HEK293T (cell line): ENCODE results near the gene PAPLN.

ENCODE experiments used
- CTCF ChIA-PET: fragments of 350-600 bp; formaldehyde crosslinking; extraction: SDS; loops from one replicate; lab custom pipeline; 2021; ENCODE audit warnings: antibody characterized with exemption, inconsistent platforms; lab: Yijun Ruan, JAX
- POLR2A ChIA-PET: fragments of 350-600 bp; formaldehyde crosslinking; extraction: SDS; loops from one replicate; lab custom pipeline; 2020; ENCODE audit warnings: antibody characterized with exemption, inconsistent platforms; lab: Yijun Ruan, JAX
- DNase-seq: peaks from one replicate; pipeline ENCODE4 v3.0.0; 2012; ENCODE audit warnings: mixed read lengths; ENCODE audit errors: extremely low spot score
- ARNT ChIP-seq: fragments of 450-650 bp; IDR thresholded peaks from 2 replicates; pipeline ENCODE4 v1.6.1; 2017; ENCODE audit warnings: mild to moderate bottlenecking
- BHLHE40 ChIP-seq: fragments of 450-650 bp; IDR thresholded peaks from 2 replicates; pipeline ENCODE4 v1.6.1; 2016; ENCODE audit warnings: mild to moderate bottlenecking, moderate library complexity, borderline replicate concordance
- CTBP1 ChIP-seq: fragments of 450-650 bp; IDR thresholded peaks from 2 replicates; pipeline ENCODE4 v1.6.1; 2016; ENCODE audit warnings: borderline replicate concordance
- ELF4 ChIP-seq: fragments of 450-650 bp; IDR thresholded peaks from 2 replicates; pipeline ENCODE4 v1.6.1; 2017; ENCODE audit warnings: antibody characterized with exemption
- FOXA1 ChIP-seq: fragments of 450-650 bp; IDR thresholded peaks from 2 replicates; pipeline ENCODE4 v1.6.1; 2016; ENCODE audit warnings: mild to moderate bottlenecking
- FOXK2 ChIP-seq: fragments of 450-650 bp; IDR thresholded peaks from 2 replicates; pipeline ENCODE4 v1.6.1; 2016; ENCODE audit warnings: mild to moderate bottlenecking
- FOXM1 ChIP-seq: fragments of 450-650 bp; IDR thresholded peaks from 2 replicates; pipeline ENCODE4 v1.6.1; 2017; ENCODE audit warnings: mild to moderate bottlenecking, borderline replicate concordance
- HDGF ChIP-seq: fragments of 450-650 bp; IDR thresholded peaks from 2 replicates; pipeline ENCODE4 v1.6.1; 2017; ENCODE audit warnings: antibody characterized with exemption, borderline replicate concordance
- L3MBTL2 ChIP-seq: fragments of 450-650 bp; conservative IDR thresholded peaks from 2 replicates; pipeline ENCODE4 v1.6.1; 2016; ENCODE audit warnings: mild to moderate bottlenecking
- LEF1 ChIP-seq: fragments of 450-650 bp; IDR thresholded peaks from 2 replicates; pipeline ENCODE4 v1.6.1; 2017; ENCODE audit warnings: mild to moderate bottlenecking, borderline replicate concordance
- NFRKB ChIP-seq: fragments of 450-650 bp; IDR thresholded peaks from 2 replicates; pipeline ENCODE4 v1.6.1; 2016; ENCODE audit warnings: mild to moderate bottlenecking, moderate library complexity
- SP1 ChIP-seq: fragments of 450-650 bp; IDR thresholded peaks from 2 replicates; pipeline ENCODE4 v1.6.1; 2017
- SUZ12 ChIP-seq: fragments of 450-650 bp; IDR thresholded peaks from 2 replicates; pipeline ENCODE4 v1.6.1; 2016; ENCODE audit warnings: mild to moderate bottlenecking
- TARDBP ChIP-seq: fragments of 450-650 bp; IDR thresholded peaks from 2 replicates; pipeline ENCODE4 v1.6.1; 2016
- ZNF384 ChIP-seq: fragments of 450-650 bp; IDR thresholded peaks from 2 replicates; pipeline ENCODE4 v1.6.1; 2016
- TF ChIP-seq, protein P1 (sequence below): fragments of 450-650 bp; IDR thresholded peaks from 2 replicates; pipeline ENCODE4 v1.6.1; 2016

PAPLN gene

DNA sequence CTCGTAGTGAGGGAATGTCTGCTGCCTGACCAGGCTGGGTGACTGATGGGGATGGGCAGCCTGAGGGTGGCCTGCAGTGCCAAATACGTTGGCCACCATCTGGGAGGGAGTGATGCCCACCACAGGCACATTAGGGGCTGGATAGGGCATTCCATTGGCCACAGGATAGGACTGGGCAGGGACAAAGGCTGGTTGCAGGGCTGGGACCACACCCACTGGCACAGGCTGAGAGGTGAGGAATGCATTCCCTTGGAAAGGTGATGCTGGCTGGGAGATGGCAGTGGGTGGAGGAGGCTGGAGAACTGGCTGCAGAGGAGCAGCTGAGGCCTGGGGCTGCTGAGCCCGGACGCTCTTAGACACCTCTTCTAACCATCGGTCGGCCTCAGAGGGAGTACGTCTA lies 39.5 kb downstream of the PAPLN start:
- POLR2A ChIA-PET = no interaction called here
- no peak for DNase-seq
- TF ChIP-seq FOXK2 = no peak
- TF ChIP-seq CTBP1 = no peak
- no peak for TF ChIP-seq ELF4
- TF ChIP-seq SP1 = no peak
- TF ChIP-seq FOXA1 = no peak
- TF ChIP-seq ARNT = no peak
- TF ChIP-seq BHLHE40 = no peak
- TF ChIP-seq HDGF = no peak
- no peak for TF ChIP-seq SUZ12
- TF ChIP-seq ZNF384 = no peak
- TF ChIP-seq FOXM1 = no peak
- no peak for TF ChIP-seq LEF1
- CTCF ChIA-PET = interaction anchor here (0.7 to 1.5 kb wide), 2 partner anchors 18 to 771 kb away, joined by 3 to 5 read pairs; no protein-coding TSS in a partner anchor

DNA sequence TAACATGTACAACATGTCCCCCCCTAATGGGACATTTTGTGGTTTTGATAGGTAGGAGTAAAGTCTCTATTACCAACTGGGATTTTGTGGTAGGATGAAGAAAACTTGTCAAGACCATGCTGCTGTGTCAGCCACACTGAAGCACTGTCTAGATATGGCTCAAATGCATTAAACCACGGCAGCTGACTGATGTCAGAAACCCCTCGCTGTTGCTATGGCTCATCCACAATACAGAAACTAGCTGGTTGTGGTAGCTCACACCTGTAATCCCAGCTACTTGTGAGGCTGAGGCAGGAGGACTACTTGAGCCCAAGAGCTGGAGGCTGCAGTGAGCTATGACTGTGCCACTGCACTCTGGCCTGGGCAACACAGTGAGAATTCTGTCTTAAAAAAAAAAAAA lies 40.1 kb downstream of the PAPLN start:
- CTCF ChIA-PET = interaction anchor here (0.6 to 0.7 kb wide), 2 partner anchors 33 to 772 kb away, joined by 3 to 5 read pairs; no protein-coding TSS in a partner anchor
- DNase-seq = no peak
- POLR2A ChIA-PET = no interaction called here
- TF ChIP-seq, protein P1, sequence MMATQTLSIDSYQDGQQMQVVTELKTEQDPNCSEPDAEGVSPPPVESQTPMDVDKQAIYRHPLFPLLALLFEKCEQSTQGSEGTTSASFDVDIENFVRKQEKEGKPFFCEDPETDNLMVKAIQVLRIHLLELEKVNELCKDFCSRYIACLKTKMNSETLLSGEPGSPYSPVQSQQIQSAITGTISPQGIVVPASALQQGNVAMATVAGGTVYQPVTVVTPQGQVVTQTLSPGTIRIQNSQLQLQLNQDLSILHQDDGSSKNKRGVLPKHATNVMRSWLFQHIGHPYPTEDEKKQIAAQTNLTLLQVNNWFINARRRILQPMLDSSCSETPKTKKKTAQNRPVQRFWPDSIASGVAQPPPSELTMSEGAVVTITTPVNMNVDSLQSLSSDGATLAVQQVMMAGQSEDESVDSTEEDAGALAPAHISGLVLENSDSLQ = no peak
- no peak for TF ChIP-seq ZNF384
- TF ChIP-seq ARNT = no peak
- TF ChIP-seq FOXK2 = no peak
- no peak for TF ChIP-seq SP1
- no peak for TF ChIP-seq FOXM1
- no peak for TF ChIP-seq SUZ12
- no peak for TF ChIP-seq ELF4
- TF ChIP-seq LEF1 = no peak
- TF ChIP-seq NFRKB = no peak
- no peak for TF ChIP-seq BHLHE40
- TF ChIP-seq CTBP1 = no peak
- TF ChIP-seq HDGF = no peak

DNA sequence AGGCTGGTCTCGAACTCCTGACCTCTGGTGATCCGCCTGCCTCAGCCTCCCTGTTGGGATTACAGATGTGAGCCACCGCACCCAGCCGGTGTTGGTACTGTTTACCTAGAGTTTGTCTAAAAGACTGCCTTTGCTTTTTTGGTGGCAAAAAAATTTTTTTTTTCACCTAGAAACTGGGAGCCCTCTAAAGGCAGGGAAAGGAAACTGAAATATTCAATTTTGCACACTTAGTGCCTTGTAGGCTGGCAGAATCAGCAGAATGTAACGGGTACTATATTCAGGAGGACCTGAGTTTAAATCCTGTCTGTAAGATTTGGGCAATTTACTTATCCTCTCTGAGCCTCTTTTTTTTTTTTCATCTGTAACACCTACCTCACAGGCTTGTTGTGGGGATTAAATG lies 43.6 kb downstream of the PAPLN start:
- ChIA-PET POLR2A (no interaction called here), CTCF (no interaction called here)
- no peak for DNase-seq
- no peak for TF ChIP-seq NFRKB
- no peak for TF ChIP-seq SUZ12
- TF ChIP-seq, protein P1 = no peak
- TF ChIP-seq LEF1 = no peak
- no peak for TF ChIP-seq ZNF384
- no peak for TF ChIP-seq SP1
- TF ChIP-seq FOXA1 = no peak
- TF ChIP-seq CTBP1 = no peak
- TF ChIP-seq ELF4 = no peak
- no peak for TF ChIP-seq L3MBTL2
- no peak for TF ChIP-seq ARNT
- no peak for TF ChIP-seq HDGF
- TF ChIP-seq BHLHE40 = no peak
- no peak for TF ChIP-seq TARDBP
- TF ChIP-seq FOXK2 = no peak
- no peak for TF ChIP-seq FOXM1

DNA sequence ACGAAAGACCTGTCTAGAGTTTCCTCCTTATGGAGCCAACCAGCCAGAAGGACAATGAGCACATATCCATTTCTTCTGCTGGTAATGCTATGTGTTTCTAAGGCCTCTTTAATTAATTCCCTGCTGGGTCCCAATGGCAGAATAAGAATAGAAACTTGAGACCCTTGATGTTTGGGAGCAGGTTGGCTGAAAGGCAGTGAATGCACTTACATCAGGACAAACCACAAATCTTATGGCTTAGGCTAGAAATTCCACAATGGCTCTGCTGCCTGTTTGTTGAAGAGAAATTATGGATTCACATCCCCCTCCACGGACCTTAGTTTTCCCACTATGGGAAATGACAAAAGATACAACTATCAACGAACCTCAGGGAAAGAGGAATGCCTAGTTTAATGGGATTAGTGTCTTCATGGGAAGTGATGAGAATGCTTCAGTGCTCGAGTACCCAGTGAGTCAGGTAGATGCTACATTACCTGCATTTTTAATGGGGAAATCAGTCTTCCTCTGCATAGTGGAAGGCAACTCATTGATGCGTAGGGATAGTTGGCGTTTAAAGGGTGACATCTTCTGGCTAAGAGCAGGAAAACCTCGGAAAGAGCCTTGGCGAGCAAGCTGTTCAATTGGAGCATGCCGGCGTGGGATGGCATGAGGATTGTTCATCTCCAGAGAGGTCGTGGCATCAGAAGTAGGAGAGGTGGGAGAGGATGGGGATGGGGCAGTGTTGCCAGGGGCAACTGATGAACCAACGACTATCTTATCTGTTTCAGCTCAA lies 46.5 kb downstream of the PAPLN start:
- ChIA-PET CTCF (interaction anchor here (0.6 to 2.1 kb wide), 3 partner anchors 12 to 188 kb away, joined by 3 to 7 read pairs (median 3); no protein-coding TSS in a partner anchor), POLR2A (interaction anchor here (0.9 kb wide), 1 partner anchor 55 kb away, joined by 3 read pairs; no protein-coding TSS in a partner anchor)
- DNase-seq = no peak
- no peak for TF ChIP-seq ZNF384
- no peak for TF ChIP-seq SP1
- no peak for TF ChIP-seq FOXK2
- no peak for TF ChIP-seq FOXM1

DNA sequence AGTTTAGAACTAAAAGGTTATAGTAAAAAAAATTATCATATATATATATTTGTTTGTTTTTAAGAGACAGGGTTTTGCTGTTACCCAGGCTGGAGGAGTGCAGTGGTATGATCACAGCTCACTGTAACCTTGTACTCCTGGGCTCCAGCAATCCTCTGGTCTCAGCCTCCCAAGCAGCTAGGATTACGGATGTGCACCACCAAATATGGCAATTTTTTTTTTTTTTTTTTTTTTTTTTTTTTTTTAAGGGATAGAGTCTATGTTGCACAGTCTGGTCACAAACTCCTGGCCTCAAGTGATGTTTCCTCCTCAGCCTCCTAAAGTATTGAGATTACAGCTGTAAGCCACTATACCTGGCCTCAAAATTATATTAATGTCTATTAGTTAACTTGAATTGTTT lies 48.7 kb downstream of the PAPLN start:
- ChIA-PET CTCF (interaction anchor here (0.7 kb wide), 1 partner anchor 23 kb away, joined by 3 read pairs; no protein-coding TSS in a partner anchor), POLR2A (no interaction called here)
- no peak for DNase-seq
- TF ChIP-seq LEF1 = no peak
- no peak for TF ChIP-seq SUZ12
- TF ChIP-seq CTBP1 = no peak
- TF ChIP-seq FOXK2 = no peak
- no peak for TF ChIP-seq NFRKB
- TF ChIP-seq FOXM1 = no peak
- no peak for TF ChIP-seq ARNT
- TF ChIP-seq, protein P1 = no peak
- no peak for TF ChIP-seq TARDBP
- no peak for TF ChIP-seq BHLHE40
- no peak for TF ChIP-seq ZNF384
- no peak for TF ChIP-seq ELF4
- no peak for TF ChIP-seq HDGF
- TF ChIP-seq FOXA1 = no peak
- no peak for TF ChIP-seq L3MBTL2
